ENCODE results near the gene NLK.

DNA sequence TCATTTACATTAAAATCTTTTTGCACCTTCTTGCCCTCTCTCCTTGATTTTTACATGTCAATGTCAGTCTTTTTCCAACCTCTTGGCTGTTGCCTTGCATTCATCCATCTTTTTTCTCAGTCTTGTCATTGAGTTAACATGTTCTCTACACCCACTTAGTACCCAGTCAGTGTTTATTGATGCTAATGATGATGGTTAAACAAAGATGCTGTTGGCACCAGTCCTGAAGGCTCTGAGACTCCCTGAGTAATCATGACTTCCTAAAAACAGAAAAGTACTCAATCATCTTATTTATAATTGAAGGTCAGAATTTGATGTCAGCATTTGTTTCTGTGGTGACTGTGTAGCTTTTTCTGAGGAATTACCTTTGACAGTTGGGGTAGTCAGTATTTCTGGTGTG, 104.5 kb downstream of the NLK start:
- TF ChIP-seq CTCF (IDR thresholded peaks at IDR 0.05) (no peak), POLR2A (IDR thresholded peaks at IDR 0.05) (no peak), POLR2AphosphoS5 (IDR thresholded peaks at IDR 0.05; ENCODE audit: insufficient read depth in 1 of 2, low read depth in 1 of 2) (no peak)
